HG03469 (cell line): Measurements from ENCODE around the gene ZNF774.
"Not testable (repeated sequence)": the region's sequence is repeated elsewhere in the genome, so short reads cannot be mapped to it uniquely, and the experiment has no call there.

Experiments
- ATAC-seq: cut with Tn5 transposase; IDR thresholded peaks from one replicate; pipeline ENCODE4 v1.9.1; 2021; ENCODE audit warnings: mild to moderate bottlenecking, moderate library complexity, moderate number of reproducible peaks; ENCODE audit not compliant: unreplicated experiment

Gene ZNF774

DNA sequence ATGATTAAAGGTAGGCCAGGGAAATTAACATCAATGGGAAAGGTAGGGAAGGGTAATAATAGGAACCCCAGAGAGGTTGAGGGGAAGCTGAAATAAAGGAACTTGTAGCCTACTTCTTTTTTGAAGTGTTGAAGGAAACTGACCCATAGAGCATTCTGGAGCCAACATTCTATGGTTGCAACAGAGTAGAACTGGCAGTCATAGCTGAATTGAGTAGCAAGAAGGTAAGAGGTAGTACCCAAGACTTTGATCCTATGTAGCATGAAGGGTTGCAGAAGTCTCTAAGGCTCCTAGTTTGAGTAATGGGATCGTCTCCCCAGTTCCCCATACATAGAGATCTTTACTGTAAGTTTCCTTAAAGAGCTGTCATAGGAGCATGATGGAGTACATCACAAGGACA, 7.4 kb upstream of the ZNF774 start:
- ATAC-seq = no peak

DNA sequence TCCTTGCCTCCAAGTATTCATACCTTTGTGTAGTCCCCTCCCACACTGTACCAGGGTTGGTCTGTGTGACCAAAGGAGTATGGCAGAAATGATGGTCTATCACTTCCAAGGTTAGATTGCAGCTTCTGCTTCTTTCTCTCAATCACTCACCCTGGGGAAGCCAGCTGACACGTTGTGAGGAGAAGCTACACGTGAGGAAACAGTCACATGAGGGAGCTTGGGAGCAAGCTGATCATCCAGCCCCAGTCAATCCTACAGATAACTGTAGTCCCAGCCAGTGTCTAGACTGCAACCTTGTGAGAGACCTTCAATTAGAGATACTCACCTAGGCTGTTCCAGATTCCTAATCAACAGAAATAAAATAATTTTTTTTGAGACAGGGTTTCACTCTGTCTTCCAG, 6.2 kb upstream of the ZNF774 start:
- no peak for ATAC-seq

DNA sequence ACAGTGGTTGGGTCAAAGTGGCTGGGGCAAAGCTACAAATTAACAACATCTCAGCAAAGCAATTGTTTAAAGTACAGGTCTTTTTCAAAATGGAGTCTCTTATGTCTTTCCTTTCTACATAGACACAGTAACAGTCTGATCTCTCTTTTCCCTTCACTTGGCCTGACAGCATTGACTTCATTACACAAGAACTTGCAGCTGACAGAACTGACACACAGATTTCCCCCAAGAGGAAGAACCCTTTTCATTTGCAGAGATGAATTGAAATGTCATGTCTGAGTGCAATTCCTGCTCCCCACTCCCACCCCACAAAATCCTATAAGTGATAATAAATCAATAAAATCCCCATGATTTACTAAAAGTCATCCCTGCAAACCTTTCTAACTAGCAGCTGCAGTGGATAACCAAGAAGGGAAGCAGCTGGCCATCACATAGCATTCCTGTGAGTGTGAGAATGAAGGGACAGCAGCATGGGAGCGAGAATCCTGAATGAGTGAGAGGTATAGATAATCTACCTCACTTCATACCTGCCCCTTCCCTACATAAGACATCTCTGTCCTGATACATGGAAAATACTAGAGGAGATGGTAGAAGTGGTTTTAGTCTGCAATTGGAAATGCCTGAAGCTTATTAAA, 4.5 kb upstream of the ZNF774 start:
- ATAC-seq = not testable (repeated sequence)

DNA sequence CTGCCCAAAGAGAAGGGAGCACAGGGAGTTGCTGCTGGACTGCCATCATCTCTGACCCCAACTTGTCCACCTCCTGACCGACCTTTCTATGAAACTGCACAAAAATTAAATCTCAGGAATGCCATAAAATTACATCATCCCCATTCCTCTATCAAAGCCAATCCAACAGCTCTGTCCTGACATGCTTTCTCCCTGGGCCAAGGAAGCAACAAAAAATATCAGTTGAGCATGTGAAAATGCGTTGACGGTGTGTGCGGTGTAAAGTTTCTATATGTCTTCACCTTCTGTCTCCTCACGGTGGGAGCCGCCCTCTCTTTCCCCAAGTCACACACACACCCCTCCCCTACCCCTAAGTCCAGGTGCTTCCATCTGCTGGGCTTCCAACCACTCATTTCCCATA, 3.6 kb upstream of the ZNF774 start:
- ATAC-seq = no peak

DNA sequence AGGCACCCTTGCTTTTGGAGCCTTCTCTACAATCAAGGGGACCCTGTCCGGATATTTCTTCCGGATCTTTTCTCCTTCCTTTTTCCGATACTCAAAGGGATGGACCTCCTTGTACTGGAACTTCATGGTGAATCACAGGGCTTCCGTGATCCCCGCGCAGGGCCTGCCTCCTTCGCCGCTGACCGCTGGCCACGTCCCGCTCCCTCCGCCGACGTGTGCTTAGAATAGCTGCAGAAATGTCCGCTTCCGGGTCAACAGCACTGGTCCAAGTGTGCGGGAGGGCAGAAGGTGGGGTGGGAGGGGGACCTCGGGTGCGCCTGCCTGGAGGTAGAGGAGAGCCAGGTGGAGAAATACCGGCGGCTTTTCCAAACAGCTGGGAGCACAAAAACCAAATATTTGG, 3.0 kb upstream of the ZNF774 start:
- no peak for ATAC-seq

DNA sequence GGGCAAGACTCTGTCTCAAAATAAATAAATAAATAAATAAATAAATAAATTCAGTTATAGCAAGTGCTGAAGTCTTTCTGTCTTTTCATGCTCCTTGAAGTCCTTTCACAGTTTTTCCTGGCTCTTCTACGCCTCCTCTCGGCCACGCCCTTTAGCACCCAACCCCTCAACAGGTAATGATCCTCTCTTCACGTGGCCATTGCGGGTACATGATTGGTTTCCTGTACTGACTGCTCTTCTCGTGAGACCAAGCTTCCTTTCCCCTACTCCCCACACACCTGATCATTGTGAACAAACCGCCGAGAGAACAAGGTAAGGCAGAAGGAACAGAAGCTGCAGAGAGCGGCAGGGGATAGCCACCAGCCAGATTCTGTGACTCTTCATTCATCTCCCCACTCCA, 2.3 kb upstream of the ZNF774 start:
- ATAC-seq = no peak

DNA sequence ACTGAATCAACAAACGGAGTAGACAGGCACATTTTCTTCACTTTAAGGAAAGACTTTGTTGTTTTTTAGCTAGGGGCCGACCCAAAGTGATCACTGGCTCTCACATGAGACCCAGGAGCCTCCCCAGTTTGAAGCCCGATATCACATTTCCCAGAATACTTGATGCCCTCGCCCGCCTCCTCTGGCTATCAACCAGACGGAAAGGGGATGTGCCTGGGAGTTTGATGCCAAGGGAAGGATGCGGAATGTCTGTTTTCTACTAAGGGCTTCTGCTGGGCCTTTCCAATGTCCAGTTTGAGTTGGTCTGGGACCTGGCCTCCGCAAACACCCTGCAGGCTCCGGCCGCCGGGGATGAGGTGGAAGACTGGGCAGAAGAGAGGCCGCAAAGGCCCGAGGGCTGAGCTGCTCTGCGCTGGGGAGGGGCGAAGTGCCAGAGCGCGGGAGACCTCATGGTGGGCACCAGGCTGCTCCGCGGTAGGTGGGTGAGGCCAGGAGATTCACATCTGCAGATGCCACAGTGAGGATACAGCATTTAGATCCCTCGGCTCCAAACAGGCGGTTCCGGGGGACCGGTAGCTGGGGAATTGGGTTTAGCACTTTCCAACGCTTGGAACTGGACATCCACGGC, 491 bp upstream of the ZNF774 start:
- ATAC-seq = no peak

DNA sequence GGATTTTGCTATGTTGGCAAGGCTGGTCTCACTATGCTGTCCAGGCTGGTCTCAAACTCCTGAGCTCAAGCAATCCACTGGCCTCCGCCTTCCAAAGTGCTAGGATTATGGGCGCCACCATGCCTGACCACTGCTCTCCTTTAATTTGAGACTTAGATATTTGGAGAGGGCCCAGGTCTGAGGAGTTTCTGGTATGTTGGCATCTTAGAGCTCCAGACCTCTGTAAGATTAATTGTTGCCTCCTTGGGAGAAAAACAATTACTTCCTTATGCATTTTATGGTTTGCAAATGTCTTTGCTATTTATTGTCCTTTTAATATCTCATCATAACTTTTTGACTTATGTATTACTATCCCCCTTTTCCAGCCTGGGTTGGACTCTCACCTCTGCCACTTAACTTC, 2.9 kb downstream of the ZNF774 start:
- no peak for ATAC-seq

DNA sequence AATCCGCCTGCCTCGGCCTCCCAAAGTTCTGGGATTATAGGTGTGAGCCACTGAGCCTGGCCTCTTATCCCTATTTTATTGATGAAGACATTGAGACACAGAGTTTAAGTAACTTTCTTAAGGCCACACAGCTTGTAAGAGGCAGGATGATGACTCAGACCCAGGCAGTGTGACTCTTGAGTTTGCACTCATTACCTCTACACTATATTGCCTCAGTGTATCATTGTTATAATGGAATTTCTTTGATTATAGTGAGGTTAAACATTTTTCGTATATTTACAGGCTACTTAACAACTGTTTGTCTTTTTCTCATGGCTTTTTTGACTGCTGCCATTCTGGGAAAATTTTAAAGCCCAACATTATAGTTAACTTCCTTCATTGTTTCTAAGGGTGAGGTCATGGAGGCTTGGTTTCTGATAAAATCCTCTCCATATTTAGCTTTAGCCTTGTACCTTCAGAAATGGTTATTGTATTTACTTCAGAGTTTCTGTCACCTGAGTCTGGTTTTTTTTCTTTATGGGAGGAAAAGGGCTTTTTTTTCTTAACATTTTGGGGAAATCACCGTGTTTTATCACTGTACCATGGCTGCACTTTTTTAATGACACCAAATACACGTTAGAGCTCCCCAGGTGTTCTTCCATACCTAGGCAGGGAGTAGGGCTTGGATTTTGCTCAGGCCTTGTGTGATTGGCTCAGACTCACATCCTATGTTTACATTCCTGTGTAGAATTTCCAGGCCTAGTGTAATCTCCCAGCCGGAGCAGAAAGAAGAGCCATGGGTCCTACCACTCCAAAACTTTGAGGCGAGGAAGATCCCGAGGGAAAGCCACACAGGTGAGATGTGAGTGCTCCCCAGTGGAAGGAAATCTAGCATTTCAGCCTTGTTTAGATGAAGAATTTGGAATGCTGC, 6.3 kb downstream of the ZNF774 start:
- ATAC-seq = no peak

DNA sequence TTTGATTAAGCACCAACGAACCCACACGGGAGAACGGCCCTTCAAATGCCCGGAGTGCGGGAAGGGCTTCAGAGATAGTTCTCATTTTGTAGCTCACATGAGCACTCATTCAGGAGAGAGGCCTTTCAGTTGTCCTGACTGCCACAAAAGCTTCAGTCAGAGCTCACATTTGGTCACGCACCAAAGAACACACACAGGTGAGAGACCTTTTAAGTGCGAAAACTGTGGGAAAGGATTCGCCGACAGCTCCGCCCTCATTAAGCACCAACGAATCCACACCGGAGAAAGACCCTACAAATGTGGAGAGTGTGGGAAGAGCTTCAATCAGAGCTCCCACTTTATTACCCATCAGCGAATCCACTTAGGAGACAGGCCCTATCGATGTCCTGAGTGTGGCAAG, 8.7 kb downstream of the ZNF774 start:
- no peak for ATAC-seq

DNA sequence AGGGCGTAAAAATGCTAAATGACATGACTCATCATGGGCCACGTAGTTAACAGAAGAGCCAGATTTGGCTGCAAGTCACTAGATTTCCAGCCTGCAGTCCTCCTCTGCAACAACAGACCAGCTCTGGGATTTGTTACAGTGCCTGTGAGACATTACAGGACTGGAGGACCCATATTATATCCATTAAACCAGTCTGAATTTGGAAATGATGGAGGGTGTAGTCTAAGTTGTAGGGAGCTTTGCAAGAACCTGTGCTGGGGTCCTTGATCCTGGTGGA, 10.8 kb downstream of the ZNF774 start:
- ATAC-seq = no peak

DNA sequence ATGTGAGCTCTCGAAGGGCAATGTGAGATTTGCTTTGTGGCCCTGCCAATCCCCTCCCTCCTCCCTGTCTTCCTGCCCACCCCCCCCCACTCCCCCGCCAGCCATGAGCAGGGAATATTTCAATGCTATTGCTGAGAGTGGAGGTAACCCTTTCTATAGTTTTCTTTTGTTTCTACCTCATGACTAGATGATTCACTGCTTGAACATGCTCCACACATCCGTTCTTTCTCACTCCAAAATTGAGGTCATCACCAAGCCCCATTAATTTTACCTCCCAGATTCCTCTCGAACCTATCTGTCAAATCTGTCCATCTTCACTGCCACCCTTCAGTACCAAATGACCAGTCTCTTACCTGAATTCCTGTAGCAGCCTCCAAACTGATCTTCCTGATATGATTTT, 12.2 kb downstream of the ZNF774 start:
- no peak for ATAC-seq

DNA sequence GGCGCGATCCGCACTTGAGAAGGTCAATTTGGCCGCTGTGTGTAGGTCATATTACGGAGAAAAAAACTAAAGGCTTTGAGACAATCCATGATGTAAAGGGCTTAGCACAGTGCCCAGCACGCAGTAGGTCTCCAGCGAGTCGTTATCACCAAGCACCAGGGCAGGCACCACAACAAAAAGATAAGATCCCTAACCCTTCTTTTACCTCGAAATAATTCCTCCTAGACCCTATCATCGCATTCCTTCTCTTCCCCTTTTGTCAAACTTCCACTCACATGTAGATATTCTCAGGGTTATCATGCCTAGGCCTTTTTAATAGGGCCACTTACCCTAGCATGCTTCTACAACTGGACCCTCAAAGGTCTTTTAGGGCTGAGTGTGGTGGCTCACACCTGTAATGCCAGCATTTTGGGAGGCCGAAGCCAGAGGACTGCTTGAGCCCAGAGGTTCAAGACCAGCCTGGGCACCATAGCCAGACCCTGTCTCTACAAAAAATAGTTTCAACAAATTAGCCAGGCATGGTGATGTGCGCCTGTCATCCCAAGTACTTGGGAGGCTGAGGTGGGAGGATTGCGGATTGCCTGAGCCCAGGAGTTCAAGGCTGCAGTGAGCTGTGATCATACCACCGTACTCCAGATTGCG, 13.5 kb downstream of the ZNF774 start:
- ATAC-seq = no peak

DNA sequence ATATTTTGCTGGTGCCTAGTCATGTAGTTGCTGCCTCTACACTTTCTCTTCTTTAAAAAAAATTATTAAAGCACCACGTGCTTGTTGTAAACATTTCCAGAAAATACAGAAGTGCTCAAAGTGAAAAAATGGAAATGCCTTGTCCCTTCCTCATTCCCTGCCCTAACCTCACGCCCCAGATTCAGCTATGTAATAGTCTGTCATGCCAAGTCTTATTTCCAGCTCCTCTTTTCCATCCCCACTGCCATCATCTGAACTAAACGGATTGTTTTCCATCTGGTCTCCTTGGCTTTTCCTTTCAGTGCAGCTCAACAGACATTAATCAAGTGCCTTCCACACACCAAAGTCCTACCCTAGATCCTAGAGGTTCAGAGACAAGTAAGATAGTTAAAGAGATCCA, 15.5 kb downstream of the ZNF774 start:
- no peak for ATAC-seq

DNA sequence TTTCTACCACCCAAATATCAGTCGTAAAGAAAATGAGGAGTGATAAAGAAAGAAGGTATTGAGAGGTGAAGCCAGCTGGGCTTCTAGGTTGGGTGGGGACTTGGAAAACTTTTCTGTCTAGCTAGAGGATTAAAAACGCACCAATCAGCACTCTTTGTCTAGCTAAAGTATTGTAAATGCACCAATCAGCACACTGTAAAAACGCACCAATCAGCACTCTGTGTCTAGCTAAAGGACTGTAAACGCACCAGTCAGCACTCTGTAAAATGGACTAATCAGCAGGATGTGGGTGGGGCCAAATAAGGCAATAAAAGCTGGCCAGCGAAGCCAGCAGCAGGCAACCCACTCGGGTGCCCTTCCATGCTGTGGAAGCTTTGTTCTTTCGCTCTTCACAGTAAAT, 23.0 kb downstream of the ZNF774 start:
- no peak for ATAC-seq

DNA sequence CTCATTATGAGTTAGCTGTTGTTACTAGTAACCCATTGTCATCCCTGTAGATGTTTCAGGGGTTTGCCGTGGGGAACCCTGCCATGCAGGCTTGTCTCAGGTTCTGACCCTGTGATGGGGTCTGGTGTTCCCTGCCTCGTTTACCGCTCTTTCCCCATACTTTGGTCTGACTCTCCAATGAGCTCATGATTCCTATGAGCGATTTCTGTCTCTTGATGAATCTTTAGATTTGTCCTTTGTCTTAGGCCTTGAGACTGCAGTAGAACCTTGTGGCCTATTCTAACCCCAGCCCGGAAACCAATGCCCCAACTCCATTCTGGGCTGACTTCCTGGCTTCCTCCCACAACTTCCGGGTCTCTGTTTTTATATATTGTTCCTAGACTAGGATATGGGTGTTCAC, 24.7 kb downstream of the ZNF774 start:
- ATAC-seq = no peak

DNA sequence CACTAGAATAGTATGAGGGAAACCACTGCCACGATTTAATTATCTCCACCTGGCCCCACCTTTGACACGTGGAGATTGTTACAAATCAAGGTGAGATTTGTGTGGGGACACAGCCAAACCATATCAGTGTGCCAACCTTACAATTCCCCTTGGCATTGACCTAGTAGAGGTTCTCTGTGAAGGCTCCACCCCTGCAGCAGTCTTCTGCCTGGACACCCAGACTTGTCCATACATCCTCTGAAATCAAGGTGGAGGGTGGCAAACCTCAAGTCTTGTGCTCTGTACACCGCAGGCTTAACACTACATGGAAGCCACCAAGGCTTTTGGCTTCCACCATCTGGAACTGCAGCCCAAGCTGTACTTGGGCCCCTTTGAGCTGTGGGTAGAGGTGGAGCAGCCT, 27.2 kb downstream of the ZNF774 start:
- ATAC-seq = no peak

DNA sequence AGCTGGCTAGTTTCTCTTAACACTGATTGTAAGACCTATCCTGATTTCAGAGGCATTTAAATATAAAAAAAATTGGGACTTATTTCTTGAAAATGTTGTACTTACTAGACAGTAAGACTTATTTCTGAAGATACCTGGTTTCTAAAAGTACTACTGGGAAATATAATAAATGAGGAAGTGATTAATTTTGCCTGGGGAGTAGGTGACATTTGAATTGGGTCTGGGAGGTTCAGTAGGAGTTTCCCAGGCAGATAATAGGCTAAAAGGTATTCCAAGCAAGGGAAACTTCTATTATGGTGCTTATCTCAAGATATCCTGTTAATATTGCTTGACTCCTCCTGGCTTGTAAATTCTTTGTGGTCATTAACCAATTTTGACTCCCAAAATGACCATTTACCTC, 29.4 kb downstream of the ZNF774 start:
- ATAC-seq = no peak

DNA sequence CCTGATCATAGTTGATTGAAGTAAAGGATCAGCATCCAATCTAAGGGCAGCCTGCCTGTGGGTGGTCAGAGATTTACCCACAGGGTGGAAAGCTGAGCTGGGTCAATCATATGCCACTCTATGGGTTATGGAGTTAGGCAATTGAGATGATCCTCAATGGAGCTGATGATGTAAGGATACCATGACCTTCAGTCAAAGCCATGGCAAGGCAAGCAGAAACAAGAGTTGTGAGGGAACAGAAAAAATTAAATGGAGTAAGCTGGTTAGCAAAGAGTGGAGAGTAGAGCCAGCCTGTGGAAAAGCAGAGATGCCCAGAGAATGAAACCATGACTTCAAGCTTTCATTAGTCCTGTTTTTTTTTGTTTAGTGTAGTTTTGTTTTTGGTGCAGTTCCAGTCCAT, 30.2 kb downstream of the ZNF774 start:
- ATAC-seq = no peak

DNA sequence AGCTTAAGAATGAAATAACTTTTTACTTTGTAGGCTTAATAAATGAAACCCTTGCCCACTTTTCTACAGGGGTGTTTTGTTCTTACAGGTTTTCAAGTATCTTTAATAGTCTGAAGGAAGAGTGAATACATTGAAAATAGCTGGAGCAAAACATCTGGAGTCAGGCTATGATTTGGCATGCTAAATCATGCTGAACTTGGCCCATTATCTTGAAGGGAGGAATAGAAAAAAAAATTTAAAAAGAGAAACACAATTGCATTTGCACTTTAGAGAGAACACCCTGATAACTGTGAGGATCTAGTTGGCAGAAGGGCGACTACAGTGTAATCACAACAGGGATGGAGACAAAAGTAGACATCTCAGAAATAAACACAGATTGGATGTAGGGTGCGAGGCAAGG, 34.1 kb downstream of the ZNF774 start:
- ATAC-seq = no peak

DNA sequence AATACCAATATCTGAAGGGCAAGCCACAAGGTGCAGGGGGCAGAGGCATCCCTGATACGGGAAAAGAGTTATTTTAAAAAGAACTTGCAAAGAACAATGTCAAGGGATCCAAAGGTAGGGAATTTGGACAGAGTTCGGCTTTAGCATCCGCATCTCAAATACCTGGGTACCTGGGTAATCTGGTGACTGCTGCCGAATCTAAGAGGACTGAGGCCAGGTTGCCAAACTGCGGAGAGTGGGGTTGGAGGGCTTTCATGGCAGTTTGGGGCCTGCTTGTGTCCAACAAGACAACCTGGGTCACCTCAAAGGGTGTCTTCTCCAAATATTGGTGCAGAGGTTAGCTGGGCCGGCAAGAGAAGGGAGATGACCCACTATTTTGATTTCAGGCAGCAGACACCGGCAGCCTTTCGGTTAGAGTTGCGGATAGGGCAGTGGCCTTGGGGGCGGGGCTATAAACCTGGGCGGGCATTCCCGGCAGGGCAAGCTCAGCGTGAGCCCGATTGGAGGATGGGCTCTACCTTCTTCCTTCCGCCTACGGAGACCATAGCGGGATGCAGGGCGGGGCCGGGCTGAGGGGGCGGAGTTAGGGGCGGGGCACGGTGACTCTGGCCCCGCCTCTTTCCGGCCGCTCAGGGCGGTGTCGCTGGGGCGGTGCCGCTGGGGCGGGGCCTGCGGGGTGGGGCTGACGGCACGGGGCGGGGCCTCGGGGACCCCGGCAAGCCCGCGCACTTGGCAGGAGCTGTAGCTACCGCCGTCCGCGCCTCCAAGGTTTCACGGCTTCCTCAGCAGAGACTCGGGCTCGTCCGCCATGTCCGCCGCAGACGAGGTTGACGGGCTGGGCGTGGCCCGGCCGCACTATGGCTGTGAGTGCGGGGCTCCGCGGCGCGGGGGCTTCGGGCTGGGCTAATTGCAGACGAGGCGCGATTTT, 35.7 kb downstream of the ZNF774 start, which contains the start of gene IQGAP1:
Gene IQGAP1, plus strand, starts transcription at position 709 of the 928 bp plus-strand sequence. Its CDS starts 100 bp downstream, at position 809.
- peak; percentile 74 for ATAC-seq
